T-cell (primary cell): ENCODE data around the gene CD22. TPM values are rescaled to one million over a fixed set of nuclear protein-coding genes. Genes with fewer than 3 reads are reported as not detected.

Experiments used
- ATAC-seq, 4 experiments: fragments of 200-7000 bp in 3 of 4; fragments of 150-1000 bp in 1 of 4; cut with Tn5 transposase; replicated peaks in 1 of 4; 1 replicate in 3 of 4; 2 replicates in 1 of 4; pipeline ENCODE4 v1.10.0; 2021; ENCODE audit warnings: moderate library complexity in 3 of 4, mild to moderate bottlenecking in 2 of 4, moderate number of reproducible peaks in 1 of 4
- CTCF ChIA-PET, 2 donors: fragments of 300-600 bp; sonication (Branson Sonifier 250); formaldehyde crosslinking; loops; one replicate each; lab custom pipeline; 2022; ENCODE audit warnings: antibody characterized with exemption in 2 of 2; lab: Charles Lee
- POLR2A ChIA-PET, 2 donors: fragments of 300-600 bp; sonication (Branson Sonifier 250); formaldehyde crosslinking; loops; one replicate each; lab custom pipeline; 2022; ENCODE audit warnings: antibody characterized with exemption in 2 of 2; lab: Charles Lee
- DNase-seq, 35 experiments: peaks; one replicate each; pipeline versions ENCODE4 v3.0.0 to v3.0.0-alpha.2; 2013 to 2023
- H3K27ac ChIP-seq: one replicate; pipeline ENCODE4 v1.5.1; 2013; ENCODE audit warnings: low read length
- H3K27me3 ChIP-seq, 2 experiments: replicated peaks in 1 of 2; 1 replicate in 1 of 2; 2 replicates in 1 of 2; pipeline versions ENCODE4 v1.6.1 to v1.7.0; 2013; ENCODE audit warnings: low read length in 1 of 2, mixed read lengths in 1 of 2; ENCODE audit not compliant: control insufficient read depth in 2 of 2, insufficient read depth in 2 of 2; ENCODE audit errors: extremely low read depth in 1 of 2
- H3K36me3 ChIP-seq, 2 donors: 1 replicate in 1 of 2; 2 replicates in 1 of 2; pipeline versions ENCODE4 v1.6.1 to v1.7.0; 2013; ENCODE audit warnings: low read length in 1 of 2; ENCODE audit not compliant: control insufficient read depth in 2 of 2, insufficient read depth in 1 of 2; ENCODE audit errors: extremely low read depth in 1 of 2
- H3K4me1 ChIP-seq, 2 experiments: 1 replicate in 1 of 2; 2 replicates in 1 of 2; pipeline versions ENCODE4 v1.6.1 to v1.7.0; 2013; ENCODE audit warnings: low read length in 2 of 2, mixed read lengths in 1 of 2; ENCODE audit not compliant: insufficient read depth in 2 of 2, control insufficient read depth in 1 of 2; ENCODE audit errors: extremely low read depth in 1 of 2
- H3K4me3 ChIP-seq, 2 donors: 1 replicate in 1 of 2; 2 replicates in 1 of 2; pipeline versions ENCODE4 v1.5.1 to v1.7.0; 2013; ENCODE audit warnings: mild to moderate bottlenecking in 2 of 2, low read length in 1 of 2, moderate library complexity in 1 of 2; ENCODE audit not compliant: control insufficient read depth in 1 of 2; ENCODE audit errors: extremely low read depth in 1 of 2
- H3K9me3 ChIP-seq: 2 replicates; pipeline ENCODE4 v1.7.0; 2013
- H3K27ac Mint-ChIP-seq, 2 donors: one replicate each; pipeline ENCODE4 v1.8.0; 2020 to 2021; ENCODE audit warnings: mild to moderate bottlenecking in 2 of 2, mixed read lengths in 2 of 2
- H3K27me3 Mint-ChIP-seq, 2 donors: one replicate each; pipeline ENCODE4 v1.8.0; 2021 to 2022; ENCODE audit warnings: mixed read lengths in 2 of 2
- H3K36me3 Mint-ChIP-seq: one replicate; pipeline ENCODE4 v1.8.0; 2021; ENCODE audit warnings: mixed read lengths
- H3K4me1 Mint-ChIP-seq, 3 donors: one replicate each; pipeline ENCODE4 v1.8.0; 2020 to 2022; ENCODE audit warnings: mixed read lengths in 3 of 3, mild to moderate bottlenecking in 1 of 3
- H3K4me3 Mint-ChIP-seq, 3 donors: one replicate each; pipeline ENCODE4 v1.8.0; 2020 to 2022; ENCODE audit warnings: mild to moderate bottlenecking in 3 of 3, mixed read lengths in 3 of 3, moderate library complexity in 3 of 3
- H3K9me3 Mint-ChIP-seq, 3 donors: one replicate each; pipeline ENCODE4 v1.8.0; 2020 to 2022; ENCODE audit warnings: mixed read lengths in 3 of 3
- WGBS: methylation state at CpG from one replicate; pipeline ENCODE4 v1.1.5; 2013; ENCODE audit warnings: missing lambda C conversion rate; ENCODE audit not compliant: insufficient coverage; 5-methylcytosine and 5-hydroxymethylcytosine counted together
- total RNA-seq, 35 experiments: library from RNA in 6 of 35; stranded (reverse) in 6 of 35; fragments of 120-200 nt in 1 of 35; gene quantifications; one replicate each; pipeline versions ENCODE4 v1.2.1 to v1.2.4 and lab custom pipeline; 2013 to 2026

The CD22 gene
- total RNA-seq, 5 donors from 2014 or later (not counting 1 experiment from before 2014, with no cell fraction given), result 6.6 to 25.7 (median 8.7) TPM

DNA sequence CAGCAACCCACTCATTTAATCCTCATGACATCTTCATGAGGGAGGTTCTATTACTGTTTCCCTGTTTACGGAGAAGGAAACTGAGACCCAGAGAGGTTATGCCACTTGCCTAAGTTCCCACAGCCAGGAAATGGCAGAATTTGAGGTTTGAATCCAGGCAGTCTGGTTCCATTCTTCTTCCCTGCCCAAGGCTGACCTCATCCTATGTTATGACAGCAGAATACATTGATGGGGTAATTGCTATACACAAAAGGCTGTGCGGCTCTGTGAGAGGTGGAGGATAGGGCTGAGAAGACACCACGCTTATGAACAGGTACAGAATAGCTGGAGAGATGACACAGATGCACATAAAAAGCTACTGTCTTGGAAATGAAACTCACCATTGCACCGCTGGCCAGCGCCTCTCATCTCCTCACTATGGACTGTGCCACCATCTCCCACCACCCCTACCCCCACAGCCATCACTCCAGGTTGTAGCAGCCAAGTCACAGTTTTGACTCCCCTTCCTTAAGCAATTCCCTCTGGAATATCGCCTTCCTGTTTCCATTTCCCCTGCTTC is 25.6 kb upstream of the CD22 start:
- ChIA-PET CTCF (interaction anchor here in 1 of 2 donors (0.7 kb wide), 1 partner anchor 136 kb away, joined by 5 read pairs; no protein-coding TSS in a partner anchor), POLR2A (no interaction called here)
- Mint-ChIP-seq H3K27ac (no peak overlapping the region), H3K4me1 (no peaks in the 10 kb centered on the region), H3K9me3 (no peaks in the 10 kb centered on the region), H3K36me3 (no peaks in the 10 kb centered on the region), H3K27me3 (no peaks in the 10 kb centered on the region), H3K4me3 (no peak overlapping the region)
- Histone ChIP-seq H3K36me3 (no peaks in the 10 kb centered on the region), H3K27ac (no peak overlapping the region), H3K4me1 (no peaks in the 10 kb centered on the region), H3K4me3 (no peak overlapping the region), H3K9me3 (no peaks in the 10 kb centered on the region), H3K27me3 (peaks cover 0 to 10% of the 10 kb centered on the region in 2 experiments)
- 97% methylated on average over 3 of the region's 6 CpGs for WGBS
- ATAC-seq (no peak), DNase-seq (no peak)

DNA sequence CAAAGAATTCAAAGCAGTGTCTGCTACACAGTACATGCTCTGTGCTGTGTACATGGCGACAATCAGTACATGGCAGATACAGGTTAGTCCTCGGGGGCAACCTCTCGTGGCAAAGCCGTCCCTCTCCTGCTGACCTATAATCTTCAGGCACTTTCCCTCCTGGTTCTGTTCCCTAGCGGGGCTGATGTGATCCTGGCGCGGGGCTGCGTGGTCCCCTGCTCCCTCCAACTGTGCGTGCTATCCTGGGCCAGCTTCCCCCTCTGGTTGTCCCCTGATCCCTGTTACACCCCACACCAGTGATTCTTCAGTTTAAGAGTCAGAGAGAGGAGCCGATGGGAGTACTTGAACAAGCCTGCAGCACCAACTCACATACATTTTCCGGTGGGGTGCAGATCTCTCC is 25.0 kb upstream of the CD22 start:
- CTCF ChIA-PET, result no interaction called here
- ATAC-seq (no peak), DNase-seq (no peak)

DNA sequence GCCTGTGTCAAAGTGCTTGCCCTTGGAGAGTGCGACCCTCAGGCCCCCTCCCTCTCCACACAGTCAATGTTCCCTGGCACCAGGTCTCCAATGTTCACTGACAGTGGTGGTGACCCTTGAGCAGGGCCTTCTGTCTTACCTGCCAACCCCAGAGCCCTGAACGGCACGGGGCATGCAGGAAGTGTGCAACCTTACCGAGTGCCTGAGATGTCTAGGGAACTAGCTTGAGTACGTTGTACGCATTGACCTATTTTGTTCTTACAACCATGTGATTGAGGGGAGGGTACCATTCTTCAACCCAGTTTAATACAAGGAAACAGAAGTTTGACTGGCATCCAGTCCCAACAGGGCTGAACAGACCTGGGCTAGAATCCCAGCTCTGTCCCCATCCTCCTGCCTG is 23.8 kb upstream of the CD22 start:
- POLR2A ChIA-PET, result no interaction called here
- H3K27ac Mint-ChIP-seq, result no peak overlapping the region
- H3K9me3 Mint-ChIP-seq, result no peaks in the 10 kb centered on the region
- no peaks in the 10 kb centered on the region for H3K27me3 Mint-ChIP-seq
- H3K4me3 ChIP-seq, result no peak overlapping the region
- DNase-seq, result no peak
- no peak overlapping the region for H3K27ac ChIP-seq
- no peaks in the 10 kb centered on the region for H3K36me3 Mint-ChIP-seq
- CTCF ChIA-PET, result interaction anchor here in 1 of 2 donors (0.5 kb wide), 1 partner anchor 30 kb away, joined by 3 read pairs; no protein-coding TSS in a partner anchor
- H3K4me1 ChIP-seq, result no peaks in the 10 kb centered on the region
- 78% methylated on average over 3 of the region's 6 CpGs for WGBS
- ATAC-seq, result no peak
- no peaks in the 10 kb centered on the region for H3K4me1 Mint-ChIP-seq
- no peaks in the 10 kb centered on the region for H3K9me3 ChIP-seq
- no peaks in the 10 kb centered on the region for H3K36me3 ChIP-seq
- H3K27me3 ChIP-seq, result peaks cover 0 to 5% of the 10 kb centered on the region in 2 experiments
- no peak overlapping the region for H3K4me3 Mint-ChIP-seq

More for the DNA sequence above, 25.0 kb upstream of the CD22 start:
- Mint-ChIP-seq H3K4me1 (no peaks in the 10 kb centered on the region), H3K27ac (no peak overlapping the region), H3K9me3 (no peaks in the 10 kb centered on the region), H3K4me3 (no peak overlapping the region), H3K36me3 (no peaks in the 10 kb centered on the region), H3K27me3 (no peaks in the 10 kb centered on the region)
- Histone ChIP-seq H3K9me3 (no peaks in the 10 kb centered on the region), H3K27me3 (peaks cover 0 to 7% of the 10 kb centered on the region in 2 experiments), H3K4me3 (no peak overlapping the region), H3K4me1 (no peaks in the 10 kb centered on the region), H3K27ac (no peak overlapping the region), H3K36me3 (no peaks in the 10 kb centered on the region)
- WGBS, result 91% methylated on average over 8 of the region's 11 CpGs
- POLR2A ChIA-PET, result no interaction called here

DNA sequence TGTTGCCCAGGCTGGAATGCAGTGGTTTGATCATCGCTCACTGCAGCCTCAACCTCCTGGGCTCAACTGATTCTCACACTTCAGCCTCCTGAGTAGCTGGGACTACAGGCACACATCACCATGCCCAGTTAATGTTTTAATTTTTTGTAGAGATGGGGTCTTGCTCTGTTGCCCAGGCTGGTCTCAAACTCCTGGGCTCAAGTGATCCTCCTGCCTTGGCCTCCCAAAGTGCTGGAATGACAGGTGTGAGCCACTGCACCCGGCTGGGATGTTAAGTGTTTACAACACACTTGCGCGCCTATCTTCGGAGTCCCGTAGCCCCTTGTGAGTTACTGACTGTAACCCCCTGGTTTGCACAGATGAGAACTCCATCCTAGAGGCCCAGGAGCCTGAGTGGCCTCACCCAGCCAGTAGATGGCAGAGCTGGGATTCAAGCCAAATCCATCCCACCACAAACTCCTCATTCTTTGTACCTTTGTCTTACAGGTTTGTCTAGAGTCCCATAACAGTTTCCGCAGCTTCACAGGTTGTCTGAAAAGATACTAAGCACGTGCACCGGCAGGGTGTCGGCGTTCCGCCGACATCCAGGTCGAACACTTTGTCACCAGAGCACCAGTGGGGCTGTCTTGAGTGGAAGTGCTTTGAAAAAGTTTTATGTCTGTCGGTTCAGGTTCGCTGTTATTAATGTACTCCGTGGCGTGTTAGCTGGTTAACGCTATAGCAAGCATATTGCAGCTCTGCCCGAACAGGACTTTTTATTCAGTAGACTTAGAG is 22.3 kb upstream of the CD22 start:
- H3K36me3 Mint-ChIP-seq, result no peaks in the 10 kb centered on the region
- ChIA-PET CTCF (interaction anchor here in 1 of 2 donors (0.5 kb wide), 1 partner anchor 121 kb away, joined by 5 read pairs; no protein-coding TSS in a partner anchor), POLR2A (no interaction called here)
- H3K36me3 ChIP-seq, result no peaks in the 10 kb centered on the region
- ATAC-seq, result no peak
- no peaks in the 10 kb centered on the region for H3K27me3 Mint-ChIP-seq
- H3K27ac ChIP-seq, result no peak overlapping the region
- no peak overlapping the region for H3K4me3 Mint-ChIP-seq
- no peaks in the 10 kb centered on the region for H3K4me1 ChIP-seq
- peaks cover 0 to 2% (median 0%) of the 10 kb centered on the region in 3 donors for H3K4me1 Mint-ChIP-seq
- H3K27ac Mint-ChIP-seq, result no peak overlapping the region
- no peaks in the 10 kb centered on the region for H3K9me3 Mint-ChIP-seq
- no peaks in the 10 kb centered on the region for H3K9me3 ChIP-seq
- 95% methylated on average over 15 of the region's 20 CpGs for WGBS
- H3K27me3 ChIP-seq, result peaks cover 0 to 5% of the 10 kb centered on the region in 2 experiments
- no peak for DNase-seq
- no peak overlapping the region for H3K4me3 ChIP-seq

DNA sequence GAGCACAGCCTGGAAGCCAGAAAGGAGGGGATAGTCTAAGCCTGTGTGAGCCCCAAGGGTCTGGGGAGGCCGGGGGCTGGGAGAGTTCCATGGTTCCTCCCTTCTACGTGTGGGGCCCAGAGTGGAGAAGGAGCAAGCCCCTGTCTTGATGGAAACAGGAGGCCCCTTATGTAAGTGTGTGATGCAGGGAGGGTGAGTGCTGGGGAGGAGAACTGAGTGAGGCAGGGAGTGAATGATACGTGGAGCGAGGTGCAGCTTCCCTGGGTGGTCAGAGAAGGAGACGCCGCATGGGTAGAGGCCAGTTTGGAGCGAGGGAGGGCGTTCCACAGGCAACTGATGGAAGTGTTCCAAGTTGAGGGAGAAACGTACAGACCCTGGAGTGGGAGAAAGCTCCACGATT is 21.1 kb upstream of the CD22 start:
- 78% methylated on average over 10 of the region's 10 CpGs for WGBS
- Mint-ChIP-seq H3K27ac (no peak overlapping the region), H3K36me3 (no peaks in the 10 kb centered on the region), H3K4me1 (peaks cover 0 to 2% (median 0%) of the 10 kb centered on the region in 3 donors), H3K9me3 (no peaks in the 10 kb centered on the region), H3K4me3 (no peak overlapping the region), H3K27me3 (no peaks in the 10 kb centered on the region)
- H3K27me3 ChIP-seq, result peaks cover 0 to 12% of the 10 kb centered on the region in 2 experiments
- DNase-seq (no peak), ATAC-seq (no peak)
- POLR2A ChIA-PET, result no interaction called here
- CTCF ChIA-PET, result no interaction called here
- H3K4me1 ChIP-seq, result no peaks in the 10 kb centered on the region
- no peaks in the 10 kb centered on the region for H3K36me3 ChIP-seq
- H3K9me3 ChIP-seq, result no peaks in the 10 kb centered on the region
- H3K27ac ChIP-seq, result no peak overlapping the region
- no peak overlapping the region for H3K4me3 ChIP-seq

DNA sequence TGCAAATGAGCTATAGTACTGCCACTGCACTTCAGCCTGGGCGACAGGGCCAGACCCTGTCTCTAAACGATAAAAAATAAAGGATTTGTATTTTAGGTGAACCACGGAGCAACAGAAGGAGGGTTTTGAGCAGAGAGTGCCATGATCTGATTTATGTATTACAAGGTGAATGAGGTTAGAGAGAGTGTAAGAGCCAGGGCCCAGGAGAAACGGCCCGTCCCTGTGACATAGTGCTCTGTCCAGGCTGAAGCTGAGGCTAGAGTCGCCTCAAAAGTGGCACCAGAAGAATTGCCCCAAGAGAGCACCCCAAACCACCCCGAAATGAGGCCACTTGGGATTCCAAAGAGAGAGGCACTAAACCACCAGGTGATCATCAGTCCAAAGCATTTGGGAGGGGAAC is 20.1 kb upstream of the CD22 start:
- Mint-ChIP-seq H3K9me3 (no peaks in the 10 kb centered on the region), H3K27ac (no peak overlapping the region), H3K27me3 (no peaks in the 10 kb centered on the region), H3K36me3 (no peaks in the 10 kb centered on the region), H3K4me1 (peaks cover 0 to 2% (median 0%) of the 10 kb centered on the region in 3 donors), H3K4me3 (no peak overlapping the region)
- DNase-seq (no peak), ATAC-seq (no peak)
- H3K27me3 ChIP-seq, result peaks cover 0 to 20% of the 10 kb centered on the region in 2 experiments
- H3K36me3 ChIP-seq, result no peaks in the 10 kb centered on the region
- 89% methylated on average over 6 of the region's 7 CpGs for WGBS
- CTCF ChIA-PET, result no interaction called here
- no peaks in the 10 kb centered on the region for H3K4me1 ChIP-seq
- no peak overlapping the region for H3K27ac ChIP-seq
- POLR2A ChIA-PET, result no interaction called here
- no peak overlapping the region for H3K4me3 ChIP-seq
- H3K9me3 ChIP-seq, result no peaks in the 10 kb centered on the region
